BE2C (cell line): ENCODE data around the gene PYGB.
A peak's percentile ranks its signal among the peaks of the same experiment; 100 is the strongest.
"Not testable (repeated sequence)": the region's sequence is repeated elsewhere in the genome, so short reads cannot be mapped to it uniquely, and the experiment has no call there.

Experiments
- DNase-seq: peaks from one replicate; pipeline ENCODE4 v3.0.0-alpha.2; 2020
- H3K27me3 ChIP-seq: fragments of 250-450 bp; sonication (Bioruptor Pico); 2 replicates; pipeline ENCODE4 v1.5.1; 2020; ENCODE audit warnings: mild to moderate bottlenecking
- H3K36me3 ChIP-seq: fragments of 250-450 bp; sonication (Bioruptor Pico); 2 replicates; pipeline ENCODE4 v1.5.1; 2020; ENCODE audit warnings: mild to moderate bottlenecking
- H3K4me1 ChIP-seq: fragments of 250-450 bp; sonication (Bioruptor Pico); 2 replicates; pipeline ENCODE4 v1.5.1; 2020
- H3K4me3 ChIP-seq: 2 replicates; pipeline ENCODE4 v1.5.1; 2011; ENCODE audit warnings: low read depth, low read length
- H3K9me3 ChIP-seq: fragments of 250-450 bp; sonication (Bioruptor Pico); 2 replicates; pipeline ENCODE4 v1.5.1; 2020
- TF ChIP-seq, protein P1 (sequence below): IDR thresholded peaks from 2 replicates; pipeline ENCODE4 v1.5.1; 2012; ENCODE audit warnings: mild to moderate bottlenecking, low read depth, low read length

The PYGB gene

DNA sequence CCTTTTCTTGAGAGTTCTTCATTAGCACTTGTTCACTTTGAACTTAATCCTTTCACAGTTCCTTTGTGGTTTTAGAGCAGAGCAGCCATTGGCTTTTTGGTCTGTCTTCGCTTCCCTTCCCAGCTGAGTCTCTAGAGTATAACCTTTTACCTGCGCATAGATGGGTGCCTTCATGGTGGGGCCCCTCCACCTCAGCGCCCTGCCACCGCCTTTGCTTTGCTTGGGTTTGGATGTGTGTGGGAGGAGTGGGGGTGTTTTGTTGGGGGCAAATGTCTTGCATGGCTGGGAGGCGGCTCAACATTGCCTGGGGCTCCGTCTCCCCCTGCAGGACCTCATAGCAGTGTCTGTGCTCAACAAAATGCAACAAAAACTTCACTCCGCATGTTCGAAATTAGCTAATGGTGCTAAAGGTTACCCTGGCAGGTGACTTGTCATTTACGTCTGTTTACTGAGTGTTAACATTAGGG is 11.9 kb downstream of the PYGB start:
- H3K4me1 ChIP-seq = peaks cover 11% of the 10 kb centered on the region
- peaks cover 25% of the 10 kb centered on the region for H3K36me3 ChIP-seq

DNA sequence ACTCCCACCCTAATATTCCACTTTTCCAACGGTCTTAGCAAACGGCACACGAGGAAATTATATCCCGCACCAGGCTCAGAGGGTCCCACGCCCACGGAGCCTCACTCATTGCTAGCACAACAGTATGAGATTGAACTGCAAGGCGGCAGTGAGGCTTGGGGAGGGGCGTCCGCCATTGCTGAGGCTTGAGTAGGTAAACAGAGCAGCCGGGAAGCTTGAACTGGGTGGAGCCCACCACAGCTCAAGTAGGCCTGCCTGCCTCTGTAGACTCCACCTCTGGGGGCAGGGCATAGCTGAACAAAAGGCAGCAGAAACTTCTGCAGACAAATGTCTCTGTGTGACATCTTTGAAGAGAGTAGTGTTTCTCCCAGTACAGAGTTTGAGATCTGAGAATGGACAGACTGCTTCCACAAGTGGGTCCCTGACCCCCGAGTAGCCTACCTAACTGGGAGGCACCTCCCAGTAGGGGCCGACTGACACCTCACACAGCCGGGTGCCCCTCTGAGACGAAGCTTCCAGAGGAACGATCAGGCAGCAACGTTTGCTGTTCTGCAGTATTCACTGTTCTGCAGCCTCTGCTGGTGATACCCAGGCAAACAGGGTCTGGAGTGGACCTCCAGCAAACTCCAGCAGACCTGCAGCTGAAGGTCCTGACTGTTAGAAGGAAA is 13.0 kb downstream of the PYGB start:
- H3K27me3 ChIP-seq, DNase-seq, H3K4me3 ChIP-seq, H3K4me1 ChIP-seq, H3K9me3 ChIP-seq: not testable (repeated sequence)
- H3K36me3 ChIP-seq = peaks cover 25% of the 10 kb centered on the region

More for the DNA sequence above, 11.9 kb downstream of the PYGB start:
- no peaks in the 10 kb centered on the region for H3K27me3 ChIP-seq
- no peaks in the 10 kb centered on the region for H3K9me3 ChIP-seq
- TF ChIP-seq, protein P1, sequence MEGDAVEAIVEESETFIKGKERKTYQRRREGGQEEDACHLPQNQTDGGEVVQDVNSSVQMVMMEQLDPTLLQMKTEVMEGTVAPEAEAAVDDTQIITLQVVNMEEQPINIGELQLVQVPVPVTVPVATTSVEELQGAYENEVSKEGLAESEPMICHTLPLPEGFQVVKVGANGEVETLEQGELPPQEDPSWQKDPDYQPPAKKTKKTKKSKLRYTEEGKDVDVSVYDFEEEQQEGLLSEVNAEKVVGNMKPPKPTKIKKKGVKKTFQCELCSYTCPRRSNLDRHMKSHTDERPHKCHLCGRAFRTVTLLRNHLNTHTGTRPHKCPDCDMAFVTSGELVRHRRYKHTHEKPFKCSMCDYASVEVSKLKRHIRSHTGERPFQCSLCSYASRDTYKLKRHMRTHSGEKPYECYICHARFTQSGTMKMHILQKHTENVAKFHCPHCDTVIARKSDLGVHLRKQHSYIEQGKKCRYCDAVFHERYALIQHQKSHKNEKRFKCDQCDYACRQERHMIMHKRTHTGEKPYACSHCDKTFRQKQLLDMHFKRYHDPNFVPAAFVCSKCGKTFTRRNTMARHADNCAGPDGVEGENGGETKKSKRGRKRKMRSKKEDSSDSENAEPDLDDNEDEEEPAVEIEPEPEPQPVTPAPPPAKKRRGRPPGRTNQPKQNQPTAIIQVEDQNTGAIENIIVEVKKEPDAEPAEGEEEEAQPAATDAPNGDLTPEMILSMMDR = no peak
- no peak overlapping the region for H3K4me3 ChIP-seq
- DNase-seq = no peak

DNA sequence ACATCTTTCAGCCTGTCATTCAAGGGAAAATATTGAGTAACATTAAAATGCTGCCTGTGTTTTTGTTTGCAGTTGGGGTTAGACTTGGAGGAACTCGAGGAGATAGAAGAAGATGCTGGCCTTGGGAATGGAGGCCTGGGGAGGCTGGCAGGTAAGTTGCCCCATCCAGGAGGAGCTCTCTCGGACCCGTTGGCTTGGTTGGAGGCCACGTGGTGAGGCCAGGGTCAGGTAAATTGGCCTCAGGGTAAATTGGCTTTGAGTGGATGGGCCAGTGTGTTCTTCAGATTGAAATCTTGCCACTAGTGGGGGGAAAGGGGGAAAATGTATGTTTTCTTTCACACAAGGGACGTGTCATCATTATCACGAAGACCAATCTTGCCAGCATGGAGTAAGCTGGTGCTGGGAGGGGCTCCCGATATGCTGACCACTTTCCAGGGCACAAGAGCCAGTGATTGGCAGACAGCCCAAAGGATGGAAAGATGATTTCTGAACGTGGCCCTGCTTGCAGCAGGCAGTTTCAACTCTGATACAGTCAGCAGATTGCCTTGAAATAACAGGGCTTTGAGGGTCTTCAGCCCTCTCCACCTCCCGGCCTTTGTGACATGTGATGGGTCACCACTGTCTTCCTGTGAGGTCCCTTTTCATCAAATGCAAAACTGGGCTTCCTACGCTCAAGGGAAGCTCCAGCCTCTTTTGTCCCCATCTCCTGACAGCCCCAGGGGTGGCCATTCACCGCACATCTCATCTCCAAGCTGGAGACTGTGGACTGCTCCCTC is 21.4 kb downstream of the PYGB start:
- peak; percentile 13 for DNase-seq

DNA sequence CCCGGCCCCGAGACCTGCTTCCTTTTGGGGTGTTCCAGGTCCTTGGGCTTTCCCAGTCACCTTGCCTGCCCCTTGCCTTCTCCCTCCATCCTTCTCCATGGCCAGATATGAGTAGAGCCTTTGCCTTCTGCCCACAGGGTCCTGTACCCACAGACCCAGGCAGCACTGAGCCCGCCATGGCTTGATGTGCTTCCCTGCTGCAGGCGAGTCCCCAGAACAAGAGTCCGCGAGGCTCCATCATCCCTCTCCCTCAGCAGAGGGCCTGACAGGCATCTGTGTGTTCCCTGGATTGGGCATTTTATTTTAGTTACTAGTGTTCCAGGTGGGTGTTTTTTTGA is 21.9 kb downstream of the PYGB start:
- H3K9me3 ChIP-seq = no peaks in the 10 kb centered on the region
- peaks cover 41% of the 10 kb centered on the region for H3K36me3 ChIP-seq
- TF ChIP-seq, protein P1 = no peak
- peak; percentile 3 for DNase-seq
- no peak overlapping the region for H3K4me3 ChIP-seq
- peaks cover 5% of the 10 kb centered on the region; the same call in 1 of the 2 replicates for H3K4me1 ChIP-seq
- no peaks in the 10 kb centered on the region for H3K27me3 ChIP-seq

More for the DNA sequence above, 21.4 kb downstream of the PYGB start:
- Histone ChIP-seq H3K36me3 (peaks cover 36% of the 10 kb centered on the region), H3K4me1 (peaks cover 2% of the 10 kb centered on the region; the same call in 1 of the 2 replicates), H3K27me3 (no peaks in the 10 kb centered on the region), H3K9me3 (no peaks in the 10 kb centered on the region), H3K4me3 (no peak overlapping the region)
- TF ChIP-seq, protein P1 = no peak

DNA sequence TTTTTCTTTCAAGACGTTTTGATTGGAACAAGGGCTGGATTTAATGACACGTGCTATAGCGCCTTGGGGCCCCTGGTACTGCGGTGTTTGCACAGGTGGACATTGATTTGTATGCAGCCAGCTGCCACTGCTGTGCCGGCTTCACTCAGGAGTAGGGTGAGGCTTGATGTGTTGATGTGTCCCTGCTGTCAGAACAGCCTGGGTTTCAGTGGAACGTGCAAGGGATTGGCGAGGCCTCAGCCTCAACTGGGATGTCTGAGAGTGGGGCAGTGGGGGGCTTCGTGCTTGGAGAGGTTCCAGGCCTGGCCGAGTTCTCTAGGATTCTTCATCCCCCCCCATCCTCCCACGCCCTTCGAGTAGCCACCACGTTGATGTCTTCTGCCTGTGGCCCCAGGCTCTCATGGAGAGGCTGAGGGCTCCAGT is 23.0 kb downstream of the PYGB start:
- H3K36me3 ChIP-seq = peaks cover 45% of the 10 kb centered on the region
- H3K9me3 ChIP-seq = no peaks in the 10 kb centered on the region
- no peaks in the 10 kb centered on the region for H3K27me3 ChIP-seq
- peaks cover 5% of the 10 kb centered on the region; the same call in 1 of the 2 replicates for H3K4me1 ChIP-seq
- no peak overlapping the region for H3K4me3 ChIP-seq
- peak; percentile 2 for DNase-seq
- TF ChIP-seq, protein P1 = no peak

DNA sequence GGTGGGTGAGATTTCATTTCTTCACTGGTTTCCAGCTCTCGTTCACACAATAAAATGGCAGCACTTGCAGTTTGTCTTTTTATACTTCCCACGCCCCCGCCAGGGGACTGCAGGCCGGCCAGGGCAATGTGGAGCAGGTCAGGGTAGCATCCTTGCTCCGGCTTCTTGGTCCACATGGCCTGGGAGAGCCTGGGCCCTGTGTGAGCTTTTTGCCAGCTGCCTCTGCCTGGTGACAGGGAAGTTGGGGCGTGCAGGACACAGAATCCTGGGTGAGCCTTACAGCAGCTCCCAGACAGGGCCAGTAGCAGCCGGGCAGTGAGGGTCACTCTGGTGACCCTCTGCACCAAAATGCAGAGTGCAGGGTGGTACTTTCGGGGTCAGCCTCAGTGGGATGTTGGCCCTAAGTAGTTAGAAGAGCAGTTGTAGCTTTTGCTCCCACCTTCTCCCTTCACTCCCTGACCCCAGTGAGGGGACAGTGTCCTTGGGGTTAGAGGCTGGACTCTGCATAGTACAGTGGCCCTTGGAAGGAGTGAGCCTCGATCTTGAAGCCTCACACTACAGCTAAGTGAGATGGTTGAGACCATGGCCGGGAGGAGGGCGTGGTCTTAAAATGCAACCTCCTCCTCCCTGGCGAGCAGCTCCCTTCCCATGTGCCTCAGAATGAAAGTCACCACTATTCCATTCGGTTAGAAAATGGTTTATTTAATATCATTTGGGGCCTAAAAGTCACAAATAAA is 23.8 kb downstream of the PYGB start:
- no peaks in the 10 kb centered on the region for H3K9me3 ChIP-seq
- H3K4me3 ChIP-seq = no peak overlapping the region
- peak; percentile 2 for DNase-seq
- TF ChIP-seq, protein P1 = no peak
- peaks cover 5% of the 10 kb centered on the region; the same call in 1 of the 2 replicates for H3K4me1 ChIP-seq
- peaks cover 45% of the 10 kb centered on the region for H3K36me3 ChIP-seq
- no peaks in the 10 kb centered on the region for H3K27me3 ChIP-seq
